Common myeloid progenitor, CD34-positive (primary cell): ENCODE measurements around the gene GIMAP7.
"Not testable (repeated sequence)": the region's sequence is repeated elsewhere in the genome, so short reads cannot be mapped to it uniquely, and the experiment has no call there.

ENCODE experiments used
- CTCF ChIA-PET: fragments of 350-600 bp; sonication (Branson Sonifier 250); formaldehyde crosslinking; loops from one replicate; lab custom pipeline; 2021; ENCODE audit warnings: antibody characterized with exemption; lab: Charles Lee
- POLR2A ChIA-PET: fragments of 350-600 bp; sonication (Branson Sonifier 250); formaldehyde crosslinking; loops from one replicate; lab custom pipeline; 2021; ENCODE audit warnings: antibody characterized with exemption; lab: Charles Lee
- DNase-seq, 3 donors: peaks; one replicate each; pipeline versions ENCODE4 v3.0.0 to v3.0.0-alpha.2; 2013
- H3K27ac ChIP-seq, 2 experiments: 1 replicate in 1 of 2; 2 replicates in 1 of 2; pipeline ENCODE4 v1.7.0; 2013; ENCODE audit warnings: inconsistent platforms in 2 of 2, low read length in 2 of 2, mild to moderate bottlenecking in 2 of 2, low read depth in 1 of 2, moderate library complexity in 1 of 2; ENCODE audit not compliant: severe bottlenecking in 2 of 2, insufficient read depth in 1 of 2, poor library complexity in 1 of 2
- H3K27me3 ChIP-seq, 5 experiments: replicated peaks in 2 of 5; 1 replicate in 3 of 5; 2 replicates in 2 of 5; pipeline versions ENCODE4 v1.6.1 to v1.7.0; 2013; ENCODE audit warnings: low read length in 4 of 5, mild to moderate bottlenecking in 2 of 5, moderate library complexity in 2 of 5, inconsistent platforms in 1 of 5; ENCODE audit not compliant: insufficient read depth in 5 of 5, control insufficient read depth in 4 of 5
- H3K36me3 ChIP-seq, 4 experiments: 1 replicate in 2 of 4; 2 replicates in 2 of 4; pipeline versions ENCODE4 v1.6.1 to v1.7.0; 2013; ENCODE audit warnings: low read length in 3 of 4, control low read depth in 1 of 4, mild to moderate bottlenecking in 1 of 4; ENCODE audit not compliant: control insufficient read depth in 4 of 4, insufficient read depth in 4 of 4
- H3K4me1 ChIP-seq, 4 experiments: 1 replicate in 3 of 4; 2 replicates in 1 of 4; pipeline versions ENCODE4 v1.6.1 to v1.7.1; 2013; ENCODE audit warnings: low read length in 3 of 4, mild to moderate bottlenecking in 3 of 4, control low read depth in 1 of 4, inconsistent platforms in 1 of 4, moderate library complexity in 1 of 4; ENCODE audit not compliant: control insufficient read depth in 4 of 4, insufficient read depth in 4 of 4; ENCODE audit errors: control extremely low read depth in 1 of 4
- H3K4me3 ChIP-seq, 7 experiments: 1 replicate in 4 of 7; 2 replicates in 3 of 7; pipeline versions ENCODE4 v1.5.1 to v1.7.0; 2013; ENCODE audit warnings: mild to moderate bottlenecking in 7 of 7, low read length in 6 of 7, moderate library complexity in 6 of 7, inconsistent platforms in 2 of 7, low read depth in 2 of 7, control low read depth in 1 of 7; ENCODE audit not compliant: insufficient read depth in 4 of 7, control insufficient read depth in 1 of 7; ENCODE audit errors: extremely low read depth in 1 of 7
- H3K9me3 ChIP-seq, 5 experiments: 1 replicate in 4 of 5; 2 replicates in 1 of 5; pipeline versions ENCODE4 v1.6.1 to v1.7.1; 2013; ENCODE audit warnings: low read length in 4 of 5, mild to moderate bottlenecking in 2 of 5, inconsistent platforms in 1 of 5, low read depth in 1 of 5, moderate library complexity in 1 of 5; ENCODE audit not compliant: control insufficient read depth in 4 of 5, insufficient read depth in 2 of 5; ENCODE audit errors: control extremely low read depth in 1 of 5
- WGBS: methylation state at CpG from one replicate; pipeline ENCODE4 v1.1.5; 2013; ENCODE audit not compliant: insufficient coverage; 5-methylcytosine and 5-hydroxymethylcytosine counted together

GIMAP7 gene

GRCh38 chr7:150520145-150520544, 5.5 kb downstream of the GIMAP7 start:
- WGBS, result 88% methylated on average over 8 of the region's 8 CpGs
- H3K9me3 ChIP-seq, result peaks cover 0 to 27% (median 6%) of the 10 kb centered on the region in 5 experiments
- no peak for DNase-seq
- H3K4me3 ChIP-seq, result peak overlapping the region in 1 of 7 experiments; percentile 11
- CTCF ChIA-PET, result interaction anchor here (0.6 kb wide), 1 partner anchor 75 kb away, joined by 3 read pairs; no protein-coding TSS in a partner anchor
- peaks cover 0 to 13% (median 8%) of the 10 kb centered on the region in 4 experiments for H3K4me1 ChIP-seq
- peaks cover 12 to 31% (median 17%) of the 10 kb centered on the region in 4 experiments for H3K36me3 ChIP-seq
- H3K27me3 ChIP-seq, result no peaks in the 10 kb centered on the region
- POLR2A ChIA-PET, result no interaction called here
- no peak overlapping the region for H3K27ac ChIP-seq

- H3K4me1 ChIP-seq, POLR2A ChIA-PET, H3K27me3 ChIP-seq, H3K27ac ChIP-seq, CTCF ChIA-PET, H3K4me3 ChIP-seq, DNase-seq: not testable (repeated sequence)
- Histone ChIP-seq H3K36me3 (peaks cover 12 to 31% (median 17%) of the 10 kb centered on the region in 4 experiments), H3K9me3 (peaks cover 0 to 35% (median 6%) of the 10 kb centered on the region in 5 experiments)
- 84% methylated on average over 5 of the region's 6 CpGs for WGBS
These were observed 8.3 kb downstream of the GIMAP7 start for GRCh38 chr7:150522931-150523330.

GRCh38 chr7:150524018-150524417, 9.3 kb downstream of the GIMAP7 start:
- Histone ChIP-seq H3K27ac (no peak overlapping the region), H3K4me3 (no peak overlapping the region), H3K27me3 (no peaks in the 10 kb centered on the region), H3K9me3 (peaks cover 0 to 39% (median 6%) of the 10 kb centered on the region in 5 experiments), H3K4me1 (no peaks in the 10 kb centered on the region), H3K36me3 (peaks cover 12 to 29% (median 17%) of the 10 kb centered on the region in 4 experiments)
- ChIA-PET CTCF (no interaction called here), POLR2A (no interaction called here)
- no peak for DNase-seq
- 92% methylated on average over 2 of the region's 2 CpGs for WGBS

GRCh38 chr7:150531704-150532103, 17.0 kb downstream of the GIMAP7 start:
- Histone ChIP-seq H3K4me1 (no peaks in the 10 kb centered on the region), H3K27ac (no peak overlapping the region), H3K27me3 (no peaks in the 10 kb centered on the region), H3K9me3 (peaks cover 7 to 76% (median 12%) of the 10 kb centered on the region in 5 experiments), H3K4me3 (no peak overlapping the region), H3K36me3 (no peaks in the 10 kb centered on the region)
- DNase-seq, result peak; percentile 13 to 48 (median 35)
- WGBS, result 100% methylated on average over 1 of the region's 1 CpG
- POLR2A ChIA-PET, result no interaction called here
- CTCF ChIA-PET, result no interaction called here

- H3K4me1 ChIP-seq, result no peaks in the 10 kb centered on the region
- no peak overlapping the region for H3K4me3 ChIP-seq
- ChIA-PET POLR2A (no interaction called here), CTCF (interaction anchor here (0.8 to 1.6 kb wide), 2 partner anchors 21 to 147 kb away, joined by 3 read pairs; partner anchors contain the start of gene GIMAP2)
- peaks cover 8 to 74% (median 29%) of the 10 kb centered on the region in 5 experiments for H3K9me3 ChIP-seq
- H3K36me3 ChIP-seq, result no peaks in the 10 kb centered on the region
- no CpG with 5 or more reads among the region's 2 CpGs for WGBS
- H3K27ac ChIP-seq, result no peak overlapping the region
- DNase-seq, result peak in 2 of 3 donors; percentile 62
- no peaks in the 10 kb centered on the region for H3K27me3 ChIP-seq
These were observed 23.6 kb downstream of the GIMAP7 start for GRCh38 chr7:150538259-150538658.

- no peaks in the 10 kb centered on the region for H3K36me3 ChIP-seq
- H3K27me3 ChIP-seq, result no peaks in the 10 kb centered on the region
- DNase-seq, result peak in 1 of 3 donors; percentile 37
- no peak overlapping the region for H3K27ac ChIP-seq
- ChIA-PET POLR2A (no interaction called here), CTCF (interaction anchor here (1.4 kb wide), 1 partner anchor 14 kb away, joined by 3 read pairs; no protein-coding TSS in a partner anchor)
- peaks cover 0 to 8% (median 7%) of the 10 kb centered on the region in 4 experiments for H3K4me1 ChIP-seq
- no peak overlapping the region for H3K4me3 ChIP-seq
- H3K9me3 ChIP-seq, result peaks cover 5 to 45% (median 8%) of the 10 kb centered on the region in 5 experiments
These were observed 38.5 kb downstream of the GIMAP7 start for GRCh38 chr7:150553163-150553562.

- ChIA-PET CTCF (no interaction called here), POLR2A (interaction anchor here (0.6 kb wide), 1 partner anchor 41 kb away, joined by 3 read pairs; the partner anchor contains the start of gene GIMAP7)
- WGBS, result 0% methylated on average over 1 of the region's 4 CpGs
- H3K27me3 ChIP-seq, result no peaks in the 10 kb centered on the region
- H3K27ac ChIP-seq, result no peak overlapping the region
- H3K9me3 ChIP-seq, result peaks cover 3 to 46% (median 11%) of the 10 kb centered on the region in 5 experiments
- peaks cover 0 to 8% (median 7%) of the 10 kb centered on the region in 4 experiments for H3K4me1 ChIP-seq
- DNase-seq, result peak; percentile 63 to 97 (median 89)
- H3K36me3 ChIP-seq, result no peaks in the 10 kb centered on the region
- H3K4me3 ChIP-seq, result no peak overlapping the region
These were observed 42.0 kb downstream of the GIMAP7 start for GRCh38 chr7:150556521-150557138.
